Liver (tissue), 9 donors: ENCODE results near the gene TMEM145. TPM values are rescaled to one million over a fixed set of nuclear protein-coding genes. Genes with fewer than 3 reads are reported as not detected.

Source experiments
- DNase-seq: peaks from one replicate; pipeline ENCODE4 v3.0.0-alpha.2; 2017; ENCODE audit warnings: low spot score
- H3K27ac ChIP-seq, 2 donors: one replicate each; pipeline ENCODE4 v1.7.0; 2013; ENCODE audit warnings: inconsistent platforms in 2 of 2, low read length in 2 of 2, control low read depth in 1 of 2, low read depth in 1 of 2, mild to moderate bottlenecking in 1 of 2
- H3K27me3 ChIP-seq, 4 donors: one replicate each; pipeline versions ENCODE4 v1.6.1 to v1.7.0; 2013; ENCODE audit warnings: low read length in 3 of 4, inconsistent platforms in 1 of 4, mild to moderate bottlenecking in 1 of 4, moderate library complexity in 1 of 4; ENCODE audit not compliant: control insufficient read depth in 4 of 4, insufficient read depth in 4 of 4
- H3K36me3 ChIP-seq, 4 donors: one replicate each; pipeline versions ENCODE4 v1.6.1 to v1.7.0; 2013; ENCODE audit warnings: low read length in 3 of 4, mild to moderate bottlenecking in 3 of 4, low read depth in 1 of 4, moderate library complexity in 1 of 4; ENCODE audit not compliant: control insufficient read depth in 4 of 4, insufficient read depth in 3 of 4
- H3K4me1 ChIP-seq, 4 donors: one replicate each; pipeline versions ENCODE4 v1.6.1 to v1.7.0; 2013; ENCODE audit warnings: low read length in 3 of 4, mild to moderate bottlenecking in 3 of 4, moderate library complexity in 1 of 4; ENCODE audit not compliant: control insufficient read depth in 4 of 4, insufficient read depth in 4 of 4
- H3K4me3 ChIP-seq, 3 donors: one replicate each; pipeline versions ENCODE4 v1.6.1 to v1.7.0; 2013; ENCODE audit warnings: low read length in 3 of 3, control low read depth in 1 of 3, low read depth in 1 of 3, mild to moderate bottlenecking in 1 of 3
- H3K9ac ChIP-seq, 2 donors: one replicate each; pipeline ENCODE4 v1.7.0; 2013; ENCODE audit warnings: low read length in 2 of 2, mild to moderate bottlenecking in 2 of 2, moderate library complexity in 2 of 2, control low read depth in 1 of 2, low read depth in 1 of 2
- H3K9me3 ChIP-seq, 4 donors: one replicate each; pipeline versions ENCODE4 v1.6.1 to v1.7.0; 2013; ENCODE audit warnings: low read length in 3 of 4; ENCODE audit not compliant: control insufficient read depth in 4 of 4
- ATF3 ChIP-seq: IDR thresholded peaks from 2 replicates; pipeline ENCODE4 v1.6.1; 2016; ENCODE audit warnings: antibody characterized with exemption
- CTCF ChIP-seq: fragments of 150-350 bp; IDR thresholded peaks from 2 replicates; pipeline ENCODE4 v1.5.1; 2017; ENCODE audit warnings: improper control_type of control experiment, low read depth, low read length; ENCODE audit not compliant: missing input control
- EGR1 ChIP-seq, 2 donors: IDR thresholded peaks; 2 replicates each; pipeline ENCODE4 v1.6.1; 2016 to 2018; ENCODE audit warnings: antibody characterized with exemption in 2 of 2, low read depth in 2 of 2
- FOXA1 ChIP-seq: IDR thresholded peaks from 2 replicates; pipeline ENCODE4 v1.6.1; 2016; ENCODE audit warnings: antibody characterized with exemption
- FOXA2 ChIP-seq: IDR thresholded peaks from 2 replicates; pipeline ENCODE4 v1.6.1; 2016; ENCODE audit warnings: antibody characterized with exemption
- GABPA ChIP-seq, 2 donors: IDR thresholded peaks in 1 of 2; conservative IDR thresholded peaks in 1 of 2; 2 replicates each; pipeline ENCODE4 v1.6.1; 2016; ENCODE audit warnings: antibody characterized with exemption in 2 of 2, mild to moderate bottlenecking in 1 of 2, moderate library complexity in 1 of 2
- HNF4A ChIP-seq, 2 donors: conservative IDR thresholded peaks; 2 replicates each; pipeline ENCODE4 v1.6.1; 2016; ENCODE audit warnings: antibody characterized with exemption in 2 of 2, mild to moderate bottlenecking in 2 of 2
- HNF4G ChIP-seq: IDR thresholded peaks from 2 replicates; pipeline ENCODE4 v1.6.1; 2016; ENCODE audit warnings: antibody characterized with exemption
- JUND ChIP-seq, 2 donors: IDR thresholded peaks; 2 replicates each; pipeline ENCODE4 v1.6.1; 2016; ENCODE audit warnings: antibody characterized with exemption in 2 of 2
- MAX ChIP-seq: IDR thresholded peaks from 2 replicates; pipeline ENCODE4 v1.6.1; 2016; ENCODE audit warnings: antibody characterized with exemption
- NR2F2 ChIP-seq: IDR thresholded peaks from 2 replicates; pipeline ENCODE4 v1.6.1; 2016; ENCODE audit warnings: antibody characterized with exemption
- RAD21 ChIP-seq, 2 donors: IDR thresholded peaks; 2 replicates each; pipeline ENCODE4 v1.6.1; 2016; ENCODE audit warnings: antibody characterized with exemption in 2 of 2, mild to moderate bottlenecking in 2 of 2
- REST ChIP-seq: IDR thresholded peaks from 2 replicates; pipeline ENCODE4 v1.6.1; 2016; ENCODE audit warnings: antibody characterized with exemption, mild to moderate bottlenecking
- RXRA ChIP-seq, 2 donors: IDR thresholded peaks; 2 replicates each; pipeline ENCODE4 v1.6.1; 2017 to 2018; ENCODE audit warnings: antibody characterized with exemption in 2 of 2, mild to moderate bottlenecking in 1 of 2
- SP1 ChIP-seq: IDR thresholded peaks from 2 replicates; pipeline ENCODE4 v1.6.1; 2018; ENCODE audit warnings: antibody characterized with exemption, mild to moderate bottlenecking
- TAF1 ChIP-seq: conservative IDR thresholded peaks from 2 replicates; pipeline ENCODE4 v1.6.1; 2016; ENCODE audit warnings: antibody characterized with exemption, mild to moderate bottlenecking
- YY1 ChIP-seq: IDR thresholded peaks from 2 replicates; pipeline ENCODE4 v1.6.1; 2016; ENCODE audit warnings: antibody characterized with exemption, mild to moderate bottlenecking
- ZBTB33 ChIP-seq: IDR thresholded peaks from 2 replicates; pipeline ENCODE4 v1.6.1; 2016; ENCODE audit warnings: antibody characterized with exemption
- WGBS: extraction: QIAGEN DNeasy Blood & Tissue Kit; methylation state at CpG from one replicate; pipeline ENCODE4 v1.1.7; 2013; 5-methylcytosine and 5-hydroxymethylcytosine counted together
- polyA plus RNA-seq, 2 donors: library from polyadenylated mRNA; stranded (reverse) in 1 of 2; unstranded in 1 of 2; fragments of 200-250 nt in 1 of 2; fragments of >200 nt in 1 of 2; fragmentation: Nextera tagmentation in 1 of 2; extraction: Ambion mirVana in 1 of 2; gene quantifications; one replicate each; pipeline versions ENCODE4 v1.2.1 to v1.2.3, GENCODE V29; 2013 to 2015
- total RNA-seq, 2 donors: library from RNA; depleted of rRNA; stranded (reverse); fragments of >200 nt; gene quantifications; one replicate each; pipeline ENCODE4 v1.2.3, GENCODE V29; 2014
- donor health status: healthy.
- donor health status: healthy.
- donor health status: healthy.
- donor health status: healthy.
- donor health status: healthy.

TMEM145 gene
- total and polyA plus RNA-seq, 4 donors: 0.02 to 0.08 TPM; not detected in 2

GRCh38 chr19:42288387-42288786 lies 24.7 kb upstream of the TMEM145 start:
- no peaks in the 10 kb centered on the region for H3K9me3 ChIP-seq
- no peak for TF ChIP-seq FOXA2
- no peak for TF ChIP-seq ZBTB33
- TF ChIP-seq EGR1 (IDR thresholded peaks at IDR 0.05; ENCODE audit: low read depth in 2 of 2): no peak
- TF ChIP-seq NR2F2: no peak
- TF ChIP-seq JUND (IDR thresholded peaks at IDR 0.05): no peak
- no peak for TF ChIP-seq YY1
- TF ChIP-seq SP1: no peak
- no peak for TF ChIP-seq HNF4G
- TF ChIP-seq ATF3: no peak
- no peak for TF ChIP-seq HNF4A (conservative IDR thresholded peaks at IDR 0.05)
- no peak for TF ChIP-seq RAD21 (IDR thresholded peaks at IDR 0.05)
- no peak for TF ChIP-seq TAF1
- no peak for TF ChIP-seq MAX
- TF ChIP-seq GABPA (IDR thresholded peaks at IDR 0.05 in 1 of 2, conservative IDR thresholded peaks at IDR 0.05 in 1 of 2): no peak
- no peak for TF ChIP-seq CTCF
- no peak for TF ChIP-seq FOXA1
- TF ChIP-seq RXRA (IDR thresholded peaks at IDR 0.05): no peak
- no peak for TF ChIP-seq REST
- no peak for DNase-seq
- H3K27ac ChIP-seq: no peak overlapping the region
- no peak overlapping the region for H3K9ac ChIP-seq
- peaks cover 21 to 65% (median 35%) of the 10 kb centered on the region in 4 donors for H3K36me3 ChIP-seq
- no peaks in the 10 kb centered on the region for H3K27me3 ChIP-seq
- WGBS: 89% methylated on average over 4 of the region's 4 CpGs
- H3K4me1 ChIP-seq: peaks cover 7 to 21% (median 18%) of the 10 kb centered on the region in 4 donors
- H3K4me3 ChIP-seq: no peak overlapping the region
